Measurements from ENCODE around the gene NAALADL2. TPM values are rescaled to one million over a fixed set of nuclear protein-coding genes. Genes with fewer than 3 reads are reported as not detected.

NAALADL2 gene
- total and polyA plus RNA-seq, 2 of the 8 experiments (the other 6 are each of a cell fraction or from before 2014, with no cell fraction given): 0.12 to 0.22 TPM

- no peak for TF ChIP-seq CHD7 (IDR thresholded peaks at IDR 0.05; ENCODE audit: insufficient replicate concordance, low read length)
- no peak for TF ChIP-seq RBBP5 (IDR thresholded peaks at IDR 0.05; ENCODE audit: borderline replicate concordance, low read depth, low read length)
- TF ChIP-seq POLR2A (IDR thresholded peaks at IDR 0.05; ENCODE audit: control extremely low read depth in 1 of 2, low read depth in 2 of 2, low read length in 2 of 2): no peak
- no peak for TF ChIP-seq YY1 (IDR thresholded peaks at IDR 0.05; ENCODE audit: low read depth, low read length)
- no peak for TF ChIP-seq KDM5A (IDR thresholded peaks at IDR 0.05; ENCODE audit: low read length)
- no peak for TF ChIP-seq RAD21 (IDR thresholded peaks at IDR 0.05 in 1 of 2, conservative IDR thresholded peaks at IDR 0.05 in 1 of 2; ENCODE audit: low read depth in 2 of 2, low read length in 2 of 2)
- TF ChIP-seq GTF2F1 (IDR thresholded peaks at IDR 0.05; ENCODE audit: borderline replicate concordance, low read depth, low read length): no peak
- no peak for TF ChIP-seq TAF7 (optimal IDR thresholded peaks at IDR 0.05; ENCODE audit: borderline replicate concordance, low read depth, low read length)
- no peak for TF ChIP-seq ATF3 (IDR thresholded peaks at IDR 0.05; ENCODE audit: insufficient read depth, low read depth, low read length)
Observed at GRCh38 chr3:175267561-175267960, 408.4 kb downstream of the NAALADL2 start (continued).
